SK-N-SH (cell line): ENCODE results near the gene SPSB4. TPM values are rescaled to one million over a fixed set of nuclear protein-coding genes. Genes with fewer than 3 reads are reported as not detected.

Experiments used
- CTCF ChIA-PET: fragments of 300-600, 350-600 bp; formaldehyde crosslinking; extraction: SDS; loops from one replicate; lab custom pipeline; 2021; lab: Yijun Ruan, JAX
- POLR2A ChIA-PET: fragments of 350-600 bp; sonication (Branson Sonifier 250); formaldehyde crosslinking; extraction: SDS; loops from one replicate; lab custom pipeline; 2020; ENCODE audit warnings: antibody characterized with exemption, inconsistent platforms; lab: Yijun Ruan, JAX
- DNase-seq: peaks from one replicate; pipeline ENCODE4 v3.0.0; 2012
- H2AFZ ChIP-seq: fragments of 200-600 bp; sonication (generic); 2 replicates; pipeline ENCODE4 v1.8.1; 2016; ENCODE audit warnings: antibody characterized with exemption, mild to moderate bottlenecking, low read depth
- H3F3A ChIP-seq: fragments of 200-600 bp; sonication (generic); replicated peaks from 2 replicates; pipeline ENCODE3; 2016; ENCODE audit warnings: antibody characterized with exemption, mild to moderate bottlenecking; ENCODE audit not compliant: insufficient read depth
- H3K27ac ChIP-seq, 2 experiments: fragments of 200-500 bp in 1 of 2; fragments of 200-600 bp in 1 of 2; sonication (Bioruptor generic) in 1 of 2; sonication (generic), shearing (Covaris generic) in 1 of 2; 2 replicates each; pipeline versions ENCODE4 v1.5.1 to v1.6.1; 2014 to 2016; ENCODE audit warnings: low read depth in 2 of 2, inconsistent platforms in 1 of 2, low read length in 1 of 2, mild to moderate bottlenecking in 1 of 2, mixed read lengths in 1 of 2
- H3K27me3 ChIP-seq: fragments of 200-600 bp; sonication (generic), shearing (Covaris generic); 2 replicates; pipeline ENCODE4 v1.6.1; 2016; ENCODE audit warnings: mixed run types; ENCODE audit not compliant: insufficient read depth
- H3K36me3 ChIP-seq, 2 experiments: fragments of 200-500 bp in 1 of 2; fragments of 200-600 bp in 1 of 2; sonication (Bioruptor generic) in 1 of 2; sonication (generic) in 1 of 2; replicated peaks in 1 of 2; 2 replicates each; pipeline versions ENCODE3 to v1.5.1; 2014 to 2016; ENCODE audit warnings: low read length in 1 of 2, mild to moderate bottlenecking in 1 of 2; ENCODE audit not compliant: insufficient read depth in 2 of 2, control insufficient read depth in 1 of 2
- H3K4me1 ChIP-seq, 2 experiments: fragments of 200-500 bp in 1 of 2; fragments of 200-600 bp in 1 of 2; sonication (Bioruptor generic) in 1 of 2; sonication (generic), shearing (Covaris generic) in 1 of 2; 2 replicates each; pipeline versions ENCODE4 v1.5.1 to v1.6.1; 2014 to 2016; ENCODE audit warnings: low read depth in 1 of 2, low read length in 1 of 2, mixed run types in 1 of 2; ENCODE audit not compliant: insufficient read depth in 2 of 2, control insufficient read depth in 1 of 2
- H3K4me2 ChIP-seq: fragments of 200-600 bp; sonication (generic), shearing (Covaris generic); 2 replicates; pipeline ENCODE4 v1.6.1; 2017; ENCODE audit warnings: mixed run types
- H3K4me3 ChIP-seq, 2 experiments: fragments of 200-500 bp in 1 of 2; fragments of 200-600 bp in 1 of 2; sonication (Bioruptor generic) in 1 of 2; sonication (generic), shearing (Covaris generic) in 1 of 2; 2 replicates each; pipeline versions ENCODE4 v1.5.1 to v1.8.1; 2014 to 2016; ENCODE audit warnings: low read depth in 2 of 2, inconsistent platforms in 1 of 2, low read length in 1 of 2, mild to moderate bottlenecking in 1 of 2, mixed read lengths in 1 of 2, moderate library complexity in 1 of 2
- H3K79me2 ChIP-seq: fragments of 200-600 bp; sonication (generic); 2 replicates; pipeline ENCODE4 v1.8.1; 2017; ENCODE audit warnings: mild to moderate bottlenecking; ENCODE audit not compliant: insufficient read depth
- H3K9ac ChIP-seq: fragments of 200-600 bp; sonication (generic); 2 replicates; pipeline ENCODE4 v1.6.1; 2017; ENCODE audit warnings: mixed run types
- H3K9me2 ChIP-seq: fragments of 200-600 bp; sonication (generic); 2 replicates; pipeline ENCODE4 v1.6.1; 2017; ENCODE audit warnings: mixed run types
- H3K9me3 ChIP-seq: fragments of 200-600 bp; sonication (generic); 2 replicates; pipeline ENCODE4 v1.6.1; 2017; ENCODE audit warnings: mixed run types, mild to moderate bottlenecking, moderate library complexity
- H4K20me1 ChIP-seq: fragments of 200-600 bp; sonication (generic); 2 replicates; pipeline ENCODE4 v1.6.1; 2017; ENCODE audit warnings: mild to moderate bottlenecking, mixed run types; ENCODE audit not compliant: insufficient read depth
- CHD2 ChIP-seq: fragments of 150-350 bp; IDR thresholded peaks from 2 replicates; pipeline ENCODE4 v1.6.1; 2018; ENCODE audit warnings: low read length; ENCODE audit not compliant: partially characterized antibody
- FOXJ3 ChIP-seq: sonication (generic); formaldehyde crosslinking; IDR thresholded peaks from 2 replicates; pipeline ENCODE4 v1.5.1; 2020; ENCODE audit warnings: mild to moderate bottlenecking, missing genetic modification reagents
- GABPA ChIP-seq: IDR thresholded peaks from 2 replicates; pipeline ENCODE4 v1.4.0; 2012; ENCODE audit warnings: low read depth, mild to moderate bottlenecking
- JUND ChIP-seq: IDR thresholded peaks from 2 replicates; pipeline ENCODE4 v1.4.0; 2012
- MXI1 ChIP-seq: IDR thresholded peaks from 2 replicates; pipeline ENCODE4 v1.6.1; 2012; ENCODE audit warnings: mild to moderate bottlenecking, low read depth, low read length, improper control_type of control experiment
- NRF1 ChIP-seq: IDR thresholded peaks from 2 replicates; pipeline ENCODE4 v1.6.1; 2012; ENCODE audit warnings: low read depth, mild to moderate bottlenecking, low read length
- POLR2AphosphoS5 ChIP-seq: IDR thresholded peaks from 2 replicates; pipeline ENCODE4 v1.6.1; 2012; ENCODE audit warnings: low read depth, low read length
- SIN3A ChIP-seq: IDR thresholded peaks from 2 replicates; pipeline ENCODE4 v1.6.1; 2012; ENCODE audit warnings: low read depth, mild to moderate bottlenecking, low read length, moderate library complexity, borderline replicate concordance
- SMC3 ChIP-seq: IDR thresholded peaks from 2 replicates; pipeline ENCODE4 v1.6.1; 2012; ENCODE audit warnings: low read depth, low read length, improper control_type of control experiment
- TCF12 ChIP-seq: IDR thresholded peaks from 2 replicates; pipeline ENCODE4 v1.4.0; 2012
- YY1 ChIP-seq: IDR thresholded peaks from 2 replicates; pipeline ENCODE4 v1.4.0; 2012; ENCODE audit warnings: low read depth, mild to moderate bottlenecking
- WGBS: methylation state at CpG from one replicate; pipeline ENCODE4 v1.1.6; 2017; ENCODE audit warnings: low lambda C conversion rate; 5-methylcytosine and 5-hydroxymethylcytosine counted together
- polyA plus RNA-seq, 3 experiments: library from polyadenylated mRNA; depleted of rRNA; stranded (reverse); fragments of >200 nt; gene quantifications; 2 replicates each; pipeline ENCODE4 v1.2.3, GENCODE V29; 2012
- TF ChIP-seq, protein P1 (sequence below): fragments of 150-350 bp; IDR thresholded peaks from 2 replicates; pipeline ENCODE4 v1.6.1; 2016; ENCODE audit warnings: mild to moderate bottlenecking, low read depth, low read length
- TF ChIP-seq, protein P2 (sequence below): IDR thresholded peaks from 2 replicates; pipeline ENCODE4 v1.4.0; 2012; ENCODE audit warnings: low read depth
- TF ChIP-seq, protein P3 (sequence below): IDR thresholded peaks from 2 replicates; pipeline ENCODE4 v1.4.0; 2012; ENCODE audit warnings: low read depth, borderline replicate concordance
- TF ChIP-seq, protein P4 (sequence below): IDR thresholded peaks from 2 replicates; pipeline ENCODE4; 2012
- TF ChIP-seq, protein P5 (sequence below): IDR thresholded peaks from 2 replicates; pipeline ENCODE4 v1.6.1; 2012; ENCODE audit warnings: mild to moderate bottlenecking, low read depth, low read length, moderate library complexity

SPSB4 gene
- polyA plus RNA-seq, 1 of the 3 experiments (the other 2 are of a cell fraction), result 0.10 TPM

DNA sequence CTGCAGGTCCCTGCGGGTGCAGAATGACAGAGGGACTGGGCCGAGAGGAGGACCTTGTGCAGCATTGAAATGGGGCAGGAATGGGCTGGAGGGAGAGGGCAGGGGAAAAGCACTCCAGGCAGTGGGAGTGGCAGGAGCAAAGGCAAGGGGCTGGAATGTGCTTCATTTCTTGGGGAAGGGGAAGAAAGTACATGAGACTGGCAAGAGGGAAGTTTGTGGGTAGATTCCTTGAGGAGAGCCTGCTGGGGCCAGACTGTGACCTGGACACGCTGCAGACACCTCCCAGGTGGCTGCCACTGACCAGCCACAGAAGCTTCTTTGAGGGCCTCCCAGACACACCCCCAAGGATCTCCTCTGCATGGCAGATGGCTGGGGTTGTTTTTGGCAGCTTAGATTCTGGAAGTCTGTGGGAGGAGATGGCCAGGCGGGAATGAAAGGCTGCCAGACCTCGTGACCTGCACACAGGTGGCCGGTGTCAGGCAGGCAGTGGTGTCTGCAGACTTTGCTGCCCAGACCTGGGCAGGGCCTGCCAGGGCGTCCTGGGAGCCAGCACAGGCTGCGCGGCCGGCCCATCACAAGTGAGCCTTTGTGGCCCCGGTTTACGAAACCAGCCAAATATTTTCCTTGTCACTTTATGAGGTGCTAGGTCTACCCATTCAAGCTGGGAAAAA lies 53.1 kb downstream of the SPSB4 start:
- no peak overlapping the region for H3K4me3 ChIP-seq
- ChIA-PET CTCF (interaction anchor here (0.8 to 6.2 kb wide), 12 partner anchors 9 to 93 kb away, joined by 3 to 78 read pairs (median 13); partner anchors contain the start of gene SPSB4), POLR2A (interaction anchor here (0.5 to 2.3 kb wide), 2 partner anchors 53 to 189 kb away, joined by 3 to 10 read pairs; partner anchors contain the start of gene SPSB4)
- WGBS, result 50% methylated on average over 5 of the region's 12 CpGs
- DNase-seq, result no peak
- H2AFZ ChIP-seq, result no peak overlapping the region
- H3K27ac ChIP-seq, result no peak overlapping the region; a peak in 1 of 4 replicates
- peaks cover 0 to 21% of the 10 kb centered on the region in 2 experiments; a peak in 1 of 4 replicates for H3K4me1 ChIP-seq
- no peaks in the 10 kb centered on the region for H3K79me2 ChIP-seq
- no peaks in the 10 kb centered on the region for H4K20me1 ChIP-seq
- H3K9me2 ChIP-seq, result no peaks in the 10 kb centered on the region
- H3K36me3 ChIP-seq, result no peaks in the 10 kb centered on the region
- no peak overlapping the region for H3K4me2 ChIP-seq
- H3K27me3 ChIP-seq, result no peaks in the 10 kb centered on the region
- no peaks in the 10 kb centered on the region for H3F3A ChIP-seq
- H3K9ac ChIP-seq, result no peak overlapping the region
- TF ChIP-seq SMC3 (no peak), MXI1 (no peak), NRF1 (no peak), JUND (no peak), CHD2 (no peak), POLR2AphosphoS5 (no peak), YY1 (no peak), FOXJ3 (CRISPR knock-in tag) (no peak), GABPA (no peak), SIN3A (no peak), TCF12 (no peak)
- TF ChIP-seq, protein P1, sequence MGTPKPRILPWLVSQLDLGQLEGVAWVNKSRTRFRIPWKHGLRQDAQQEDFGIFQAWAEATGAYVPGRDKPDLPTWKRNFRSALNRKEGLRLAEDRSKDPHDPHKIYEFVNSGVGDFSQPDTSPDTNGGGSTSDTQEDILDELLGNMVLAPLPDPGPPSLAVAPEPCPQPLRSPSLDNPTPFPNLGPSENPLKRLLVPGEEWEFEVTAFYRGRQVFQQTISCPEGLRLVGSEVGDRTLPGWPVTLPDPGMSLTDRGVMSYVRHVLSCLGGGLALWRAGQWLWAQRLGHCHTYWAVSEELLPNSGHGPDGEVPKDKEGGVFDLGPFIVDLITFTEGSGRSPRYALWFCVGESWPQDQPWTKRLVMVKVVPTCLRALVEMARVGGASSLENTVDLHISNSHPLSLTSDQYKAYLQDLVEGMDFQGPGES, result no peak
- TF ChIP-seq, protein P2, sequence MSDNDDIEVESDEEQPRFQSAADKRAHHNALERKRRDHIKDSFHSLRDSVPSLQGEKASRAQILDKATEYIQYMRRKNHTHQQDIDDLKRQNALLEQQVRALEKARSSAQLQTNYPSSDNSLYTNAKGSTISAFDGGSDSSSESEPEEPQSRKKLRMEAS, result no peak
- TF ChIP-seq, protein P3, sequence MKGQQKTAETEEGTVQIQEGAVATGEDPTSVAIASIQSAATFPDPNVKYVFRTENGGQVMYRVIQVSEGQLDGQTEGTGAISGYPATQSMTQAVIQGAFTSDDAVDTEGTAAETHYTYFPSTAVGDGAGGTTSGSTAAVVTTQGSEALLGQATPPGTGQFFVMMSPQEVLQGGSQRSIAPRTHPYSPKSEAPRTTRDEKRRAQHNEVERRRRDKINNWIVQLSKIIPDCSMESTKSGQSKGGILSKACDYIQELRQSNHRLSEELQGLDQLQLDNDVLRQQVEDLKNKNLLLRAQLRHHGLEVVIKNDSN, result no peak
- TF ChIP-seq, protein P4, sequence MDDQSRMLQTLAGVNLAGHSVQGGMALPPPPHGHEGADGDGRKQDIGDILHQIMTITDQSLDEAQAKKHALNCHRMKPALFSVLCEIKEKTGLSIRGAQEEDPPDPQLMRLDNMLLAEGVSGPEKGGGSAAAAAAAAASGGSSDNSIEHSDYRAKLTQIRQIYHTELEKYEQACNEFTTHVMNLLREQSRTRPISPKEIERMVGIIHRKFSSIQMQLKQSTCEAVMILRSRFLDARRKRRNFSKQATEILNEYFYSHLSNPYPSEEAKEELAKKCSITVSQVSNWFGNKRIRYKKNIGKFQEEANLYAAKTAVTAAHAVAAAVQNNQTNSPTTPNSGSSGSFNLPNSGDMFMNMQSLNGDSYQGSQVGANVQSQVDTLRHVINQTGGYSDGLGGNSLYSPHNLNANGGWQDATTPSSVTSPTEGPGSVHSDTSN, result no peak
- TF ChIP-seq, protein P5, sequence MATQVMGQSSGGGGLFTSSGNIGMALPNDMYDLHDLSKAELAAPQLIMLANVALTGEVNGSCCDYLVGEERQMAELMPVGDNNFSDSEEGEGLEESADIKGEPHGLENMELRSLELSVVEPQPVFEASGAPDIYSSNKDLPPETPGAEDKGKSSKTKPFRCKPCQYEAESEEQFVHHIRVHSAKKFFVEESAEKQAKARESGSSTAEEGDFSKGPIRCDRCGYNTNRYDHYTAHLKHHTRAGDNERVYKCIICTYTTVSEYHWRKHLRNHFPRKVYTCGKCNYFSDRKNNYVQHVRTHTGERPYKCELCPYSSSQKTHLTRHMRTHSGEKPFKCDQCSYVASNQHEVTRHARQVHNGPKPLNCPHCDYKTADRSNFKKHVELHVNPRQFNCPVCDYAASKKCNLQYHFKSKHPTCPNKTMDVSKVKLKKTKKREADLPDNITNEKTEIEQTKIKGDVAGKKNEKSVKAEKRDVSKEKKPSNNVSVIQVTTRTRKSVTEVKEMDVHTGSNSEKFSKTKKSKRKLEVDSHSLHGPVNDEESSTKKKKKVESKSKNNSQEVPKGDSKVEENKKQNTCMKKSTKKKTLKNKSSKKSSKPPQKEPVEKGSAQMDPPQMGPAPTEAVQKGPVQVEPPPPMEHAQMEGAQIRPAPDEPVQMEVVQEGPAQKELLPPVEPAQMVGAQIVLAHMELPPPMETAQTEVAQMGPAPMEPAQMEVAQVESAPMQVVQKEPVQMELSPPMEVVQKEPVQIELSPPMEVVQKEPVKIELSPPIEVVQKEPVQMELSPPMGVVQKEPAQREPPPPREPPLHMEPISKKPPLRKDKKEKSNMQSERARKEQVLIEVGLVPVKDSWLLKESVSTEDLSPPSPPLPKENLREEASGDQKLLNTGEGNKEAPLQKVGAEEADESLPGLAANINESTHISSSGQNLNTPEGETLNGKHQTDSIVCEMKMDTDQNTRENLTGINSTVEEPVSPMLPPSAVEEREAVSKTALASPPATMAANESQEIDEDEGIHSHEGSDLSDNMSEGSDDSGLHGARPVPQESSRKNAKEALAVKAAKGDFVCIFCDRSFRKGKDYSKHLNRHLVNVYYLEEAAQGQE, result no peak
- H3K9me3 ChIP-seq, result no peaks in the 10 kb centered on the region
